ENCODE data around the gene CLEC2B. TPM values are rescaled to one million over a fixed set of nuclear protein-coding genes. Genes with fewer than 3 reads are reported as not detected.

The CLEC2B gene
- polyA plus RNA-seq, 1 of the 3 experiments (the other 2 are of a cell fraction), result not detected

- H3K4me2 ChIP-seq, result no peak overlapping the region
- ChIA-PET POLR2A (no interaction called here), CTCF (no interaction called here)
- no peaks in the 10 kb centered on the region for H4K20me1 ChIP-seq (ENCODE audit: insufficient read depth)
- TF ChIP-seq YY1 (IDR thresholded peaks at IDR 0.05; ENCODE audit: low read depth) (no peak), POLR2AphosphoS5 (IDR thresholded peaks at IDR 0.05; ENCODE audit: low read depth, low read length) (no peak), GATA2 (CRISPR knock-in tag; IDR thresholded peaks at IDR 0.05) (no peak), PBX3 (IDR thresholded peaks at IDR 0.05) (no peak), CTCF (IDR thresholded peaks at IDR 0.05) (no peak), MAX (IDR thresholded peaks at IDR 0.05; ENCODE audit: low read depth) (no peak), IRF3 (IDR thresholded peaks at IDR 0.05; ENCODE audit: low read depth, low read length) (no peak), MEF2A (IDR thresholded peaks at IDR 0.05; ENCODE audit: borderline replicate concordance, low read depth) (no peak), FOXJ3 (CRISPR knock-in tag; IDR thresholded peaks at IDR 0.05) (no peak), NFIC (IDR thresholded peaks at IDR 0.05; ENCODE audit: borderline replicate concordance) (no peak), FOSL2 (IDR thresholded peaks at IDR 0.05; ENCODE audit: borderline replicate concordance, low read depth) (no peak), SIN3A (IDR thresholded peaks at IDR 0.05; ENCODE audit: borderline replicate concordance, low read depth, low read length) (no peak), EZH2phosphoT487 (IDR thresholded peaks at IDR 0.05; ENCODE audit: borderline replicate concordance, low read depth) (no peak), MXI1 (IDR thresholded peaks at IDR 0.05; ENCODE audit: low read depth, low read length) (no peak), ZBTB33 (IDR thresholded peaks at IDR 0.05; ENCODE audit: borderline replicate concordance, low read depth) (no peak), RAD21 (IDR thresholded peaks at IDR 0.05; ENCODE audit: low read length) (no peak)
- H3K79me2 ChIP-seq (ENCODE audit: insufficient read depth), result no peaks in the 10 kb centered on the region
- no peak overlapping the region for H3K4me3 ChIP-seq (ENCODE audit: low read depth in 2 of 2, low read length in 1 of 2)
- no peaks in the 10 kb centered on the region for H3K9me2 ChIP-seq
- H2AFZ ChIP-seq (ENCODE audit: low read depth), result no peak overlapping the region
- H3K36me3 ChIP-seq (replicated peaks in 1 of 2; ENCODE audit: control insufficient read depth in 1 of 2, insufficient read depth in 2 of 2, low read length in 1 of 2), result no peaks in the 10 kb centered on the region
- DNase-seq, result no peak
- no peaks in the 10 kb centered on the region for H3K4me1 ChIP-seq (ENCODE audit: control insufficient read depth in 1 of 2, insufficient read depth in 2 of 2, low read depth in 1 of 2, low read length in 1 of 2)
- H3F3A ChIP-seq (replicated peaks; ENCODE audit: insufficient read depth), result no peaks in the 10 kb centered on the region
- no peaks in the 10 kb centered on the region for H3K27me3 ChIP-seq (ENCODE audit: insufficient read depth)
- no peak overlapping the region for H3K9ac ChIP-seq
- no peak overlapping the region for H3K27ac ChIP-seq (ENCODE audit: low read depth in 2 of 2, low read length in 1 of 2)
- no peaks in the 10 kb centered on the region for H3K9me3 ChIP-seq
Measured at GRCh38 chr12:9909724-9910123, 40.6 kb upstream of the CLEC2B start.

Data from SK-N-SH (cell line).